Naive thymus-derived CD4-positive, alpha-beta T cell (primary cell): ENCODE data around the gene GASK1A. TPM values are rescaled to one million over a fixed set of nuclear protein-coding genes. Genes with fewer than 3 reads are reported as not detected.
A peak's percentile ranks its signal among the peaks of the same experiment; 100 is the strongest.

Experiments used
- ATAC-seq: fragments of 150-1000 bp; cut with Tn5 transposase; 2 replicates; pipeline ENCODE4 v1.10.0; 2021; ENCODE audit warnings: mild to moderate bottlenecking, moderate library complexity
- CTCF ChIA-PET: fragments of 350-600 bp; sonication (Branson Sonifier 250); formaldehyde crosslinking; loops from one replicate; lab custom pipeline; 2021; ENCODE audit warnings: antibody characterized with exemption; lab: Charles Lee
- POLR2A ChIA-PET: fragments of 350-600 bp; sonication (Branson Sonifier 250); formaldehyde crosslinking; loops from one replicate; lab custom pipeline; 2021; ENCODE audit warnings: antibody characterized with exemption, inconsistent platforms; lab: Charles Lee
- DNase-seq, 9 donors: peaks; one replicate each; pipeline versions ENCODE4 v3.0.0 to v3.0.0-alpha.2; 2020 to 2022; ENCODE audit warnings: mixed read lengths in 1 of 9
- H3K27ac ChIP-seq: one replicate; pipeline ENCODE4 v1.7.0; 2013; ENCODE audit warnings: mild to moderate bottlenecking, low read depth, low read length, moderate library complexity
- H3K27me3 ChIP-seq, 2 donors: one replicate each; pipeline ENCODE4 v1.7.0; 2013; ENCODE audit warnings: low read length in 2 of 2, mild to moderate bottlenecking in 2 of 2, moderate library complexity in 2 of 2; ENCODE audit not compliant: control insufficient read depth in 2 of 2, insufficient read depth in 2 of 2
- H3K36me3 ChIP-seq, 3 experiments: 1 replicate in 2 of 3; 2 replicates in 1 of 3; pipeline ENCODE4 v1.7.0; 2013; ENCODE audit warnings: low read length in 3 of 3, mild to moderate bottlenecking in 3 of 3, moderate library complexity in 1 of 3; ENCODE audit not compliant: insufficient read depth in 3 of 3, control insufficient read depth in 2 of 3
- H3K4me1 ChIP-seq, 2 donors: one replicate each; pipeline ENCODE4 v1.7.0; 2013; ENCODE audit warnings: low read length in 2 of 2, mild to moderate bottlenecking in 2 of 2, moderate library complexity in 1 of 2; ENCODE audit not compliant: control insufficient read depth in 2 of 2, insufficient read depth in 2 of 2
- H3K4me3 ChIP-seq: 2 replicates; pipeline ENCODE4 v1.7.0; 2013; ENCODE audit warnings: mild to moderate bottlenecking, low read length
- H3K9me3 ChIP-seq, 3 experiments: 1 replicate in 2 of 3; 2 replicates in 1 of 3; pipeline ENCODE4 v1.7.0; 2013; ENCODE audit warnings: low read length in 3 of 3; ENCODE audit not compliant: control insufficient read depth in 2 of 3
- H3K27ac Mint-ChIP-seq, 9 donors: one replicate each; pipeline ENCODE4 v1.8.0; 2020 to 2022; ENCODE audit warnings: mixed read lengths in 9 of 9, mild to moderate bottlenecking in 8 of 9, moderate library complexity in 5 of 9, inconsistent platforms in 2 of 9
- H3K27me3 Mint-ChIP-seq, 5 donors: one replicate each; pipeline ENCODE4 v1.8.0; 2021 to 2022; ENCODE audit warnings: mixed read lengths in 5 of 5, mild to moderate bottlenecking in 1 of 5
- H3K36me3 Mint-ChIP-seq, 5 donors: one replicate each; pipeline ENCODE4 v1.8.0; 2020 to 2022; ENCODE audit warnings: mixed read lengths in 5 of 5, mild to moderate bottlenecking in 3 of 5, inconsistent platforms in 1 of 5
- H3K4me1 Mint-ChIP-seq, 7 donors: one replicate each; pipeline ENCODE4 v1.8.0; 2020 to 2022; ENCODE audit warnings: mixed read lengths in 7 of 7, mild to moderate bottlenecking in 3 of 7, inconsistent platforms in 1 of 7
- H3K4me3 Mint-ChIP-seq, 10 donors: one replicate each; pipeline ENCODE4 v1.8.0; 2020 to 2022; ENCODE audit warnings: mild to moderate bottlenecking in 10 of 10, mixed read lengths in 10 of 10, moderate library complexity in 6 of 10, inconsistent platforms in 2 of 10
- H3K9me3 Mint-ChIP-seq, 11 donors: one replicate each; pipeline ENCODE4 v1.8.0; 2020 to 2022; ENCODE audit warnings: mixed read lengths in 11 of 11, mild to moderate bottlenecking in 4 of 11, inconsistent platforms in 1 of 11, moderate library complexity in 1 of 11
- intact Hi-C, 2 donors: fragments of 100-400 bp; cut with micrococcal nuclease; formaldehyde crosslinking; loops; one replicate each; pipeline ENCODE4 v1.15.1; 2023
- polyA plus RNA-seq, 2 donors: library from polyadenylated mRNA; unstranded; fragments of 300-500 nt; fragmentation: Illumina TruSeq; gene quantifications; one replicate each; pipeline ENCODE4 v1.2.3, GENCODE V29; 2021
- total RNA-seq, 6 experiments: library from RNA in 5 of 6; stranded (reverse) in 5 of 6; gene quantifications; 1 replicate in 5 of 6; 2 replicates in 1 of 6; pipeline ENCODE4 v1.2.3 and lab custom pipeline; 2021 to 2026

The GASK1A gene
- total and polyA plus RNA-seq, 7 experiments from 2014 or later = 0.20 to 0.24 (median 0.21) TPM; not detected in 4

GRCh38 chr3:42975456-42975855 is 3.7 kb upstream of the GASK1A start:
- Mint-ChIP-seq H3K9me3 (peaks cover 7 to 35% (median 20%) of the 10 kb centered on the region in 11 donors), H3K4me1 (peaks cover 0 to 16% (median 7%) of the 10 kb centered on the region in 7 donors), H3K36me3 (peaks cover 4 to 23% (median 12%) of the 10 kb centered on the region in 5 donors), H3K4me3 (no peak overlapping the region), H3K27ac (no peak overlapping the region), H3K27me3 (peaks cover 12 to 33% (median 27%) of the 10 kb centered on the region in 5 donors)
- DNase-seq = no peak
- no peak for ATAC-seq
- CTCF ChIA-PET = interaction anchor here (0.7 kb wide), 1 partner anchor 29 kb away, joined by 3 read pairs; no protein-coding TSS in a partner anchor
- Histone ChIP-seq H3K4me1 (peaks cover 0 to 4% of the 10 kb centered on the region in 2 donors), H3K9me3 (peaks cover 0 to 9% (median 6%) of the 10 kb centered on the region in 3 experiments), H3K4me3 (no peak overlapping the region), H3K27ac (no peak overlapping the region), H3K36me3 (no peaks in the 10 kb centered on the region), H3K27me3 (no peaks in the 10 kb centered on the region)
- POLR2A ChIA-PET = no interaction called here
- intact Hi-C loops = loop anchor here in 1 of 2 donors (5.0 kb wide), 1 partner anchor 47 kb away; no protein-coding TSS in a partner anchor

GRCh38 chr3:42975955-42976354 is 3.2 kb upstream of the GASK1A start:
- no peak overlapping the region for H3K4me3 Mint-ChIP-seq
- Histone ChIP-seq H3K9me3 (peaks cover 0 to 9% (median 6%) of the 10 kb centered on the region in 3 experiments), H3K27me3 (no peaks in the 10 kb centered on the region), H3K4me1 (peaks cover 0 to 4% of the 10 kb centered on the region in 2 donors), H3K36me3 (no peaks in the 10 kb centered on the region), H3K4me3 (no peak overlapping the region), H3K27ac (no peak overlapping the region)
- DNase-seq (no peak), ATAC-seq (no peak)
- intact Hi-C loops = loop anchor here in 1 of 2 donors (5.0 kb wide), 1 partner anchor 46 kb away; no protein-coding TSS in a partner anchor
- H3K27me3 Mint-ChIP-seq = peaks cover 17 to 38% (median 31%) of the 10 kb centered on the region in 5 donors
- peaks cover 0 to 16% (median 7%) of the 10 kb centered on the region in 7 donors for H3K4me1 Mint-ChIP-seq
- ChIA-PET CTCF (interaction anchor here (0.7 kb wide), 1 partner anchor 28 kb away, joined by 3 read pairs; no protein-coding TSS in a partner anchor), POLR2A (no interaction called here)
- no peak overlapping the region for H3K27ac Mint-ChIP-seq
- H3K9me3 Mint-ChIP-seq = peaks cover 7 to 35% (median 20%) of the 10 kb centered on the region in 11 donors
- peaks cover 4 to 23% (median 12%) of the 10 kb centered on the region in 5 donors for H3K36me3 Mint-ChIP-seq

GRCh38 chr3:42980209-42980608 is 1.1 kb downstream of the GASK1A start:
- Mint-ChIP-seq H3K4me1 (peaks cover 0 to 16% (median 9%) of the 10 kb centered on the region in 7 donors), H3K27ac (peak overlapping the region in 2 of 9 donors; percentile 33 to 38)
- no peaks in the 10 kb centered on the region for H3K9me3 ChIP-seq

GRCh38 chr3:42980909-42981308 is 1.8 kb downstream of the GASK1A start:
- Mint-ChIP-seq H3K4me1 (peaks cover 0 to 19% (median 9%) of the 10 kb centered on the region in 7 donors), H3K27me3 (peaks cover 21 to 51% (median 35%) of the 10 kb centered on the region in 5 donors), H3K4me3 (peak overlapping the region in 3 of 10 donors; percentile 77 to 82 (median 82)), H3K36me3 (peaks cover 0 to 5% (median 2%) of the 10 kb centered on the region in 5 donors), H3K9me3 (peaks cover 0 to 5% (median under 1%) of the 10 kb centered on the region in 11 donors), H3K27ac (no peak overlapping the region)
- H3K27me3 ChIP-seq = no peaks in the 10 kb centered on the region
- ATAC-seq = no peak
- H3K9me3 ChIP-seq = no peaks in the 10 kb centered on the region
- CTCF ChIA-PET = no interaction called here
- POLR2A ChIA-PET = interaction anchor here (0.6 kb wide), 1 partner anchor 181 kb away, joined by 3 read pairs; no protein-coding TSS in a partner anchor
- no peak overlapping the region for H3K4me3 ChIP-seq
- intact Hi-C loops = no loop called here
- H3K36me3 ChIP-seq = no peaks in the 10 kb centered on the region
- DNase-seq = no peak
- peaks cover 0 to 4% of the 10 kb centered on the region in 2 donors for H3K4me1 ChIP-seq
- no peak overlapping the region for H3K27ac ChIP-seq

More at GRCh38 chr3:42980209-42980608, 1.1 kb downstream of the GASK1A start:
- DNase-seq (no peak), ATAC-seq (no peak)
- Histone ChIP-seq H3K27me3 (no peaks in the 10 kb centered on the region), H3K4me1 (peaks cover 0 to 4% of the 10 kb centered on the region in 2 donors), H3K36me3 (no peaks in the 10 kb centered on the region), H3K4me3 (no peak overlapping the region), H3K27ac (no peak overlapping the region)
- H3K27me3 Mint-ChIP-seq = peaks cover 21 to 51% (median 35%) of the 10 kb centered on the region in 5 donors
- intact Hi-C loops = no loop called here
- ChIA-PET CTCF (no interaction called here), POLR2A (no interaction called here)
- peak overlapping the region in 9 of 10 donors; percentile 39 to 83 (median 81) for H3K4me3 Mint-ChIP-seq
- H3K9me3 Mint-ChIP-seq = peaks cover 0 to 8% (median 5%) of the 10 kb centered on the region in 11 donors
- peaks cover 0 to 9% (median 5%) of the 10 kb centered on the region in 5 donors for H3K36me3 Mint-ChIP-seq

GRCh38 chr3:42982645-42983412 is 3.7 kb downstream of the GASK1A start:
- ATAC-seq (no peak), DNase-seq (no peak)
- Mint-ChIP-seq H3K27ac (no peak overlapping the region), H3K27me3 (peaks cover 21 to 43% (median 29%) of the 10 kb centered on the region in 5 donors), H3K9me3 (peaks cover 0 to 2% (median 0%) of the 10 kb centered on the region in 11 donors), H3K4me1 (peaks cover 0 to 19% (median 9%) of the 10 kb centered on the region in 7 donors), H3K36me3 (no peaks in the 10 kb centered on the region), H3K4me3 (no peak overlapping the region)
- intact Hi-C loops = no loop called here
- Histone ChIP-seq H3K4me1 (peaks cover 0 to 4% of the 10 kb centered on the region in 2 donors), H3K27ac (no peak overlapping the region), H3K9me3 (no peaks in the 10 kb centered on the region), H3K27me3 (no peaks in the 10 kb centered on the region), H3K36me3 (no peaks in the 10 kb centered on the region), H3K4me3 (no peak overlapping the region)
- ChIA-PET CTCF (interaction anchor here (0.6 to 1.1 kb wide), 2 partner anchors 20 to 21 kb away, joined by 3 to 4 read pairs; no protein-coding TSS in a partner anchor), POLR2A (no interaction called here)

- DNase-seq (no peak), ATAC-seq (no peak)
- H3K9me3 ChIP-seq = no peaks in the 10 kb centered on the region
- H3K36me3 Mint-ChIP-seq = no peaks in the 10 kb centered on the region
- CTCF ChIA-PET = no interaction called here
- no peak overlapping the region for H3K4me3 ChIP-seq
- no peaks in the 10 kb centered on the region for H3K27me3 ChIP-seq
- peaks cover 15 to 35% (median 19%) of the 10 kb centered on the region in 5 donors for H3K27me3 Mint-ChIP-seq
- peaks cover 0 to 2% (median 0%) of the 10 kb centered on the region in 11 donors for H3K9me3 Mint-ChIP-seq
- no peak overlapping the region for H3K4me3 Mint-ChIP-seq
- H3K4me1 Mint-ChIP-seq = peaks cover 0 to 14% (median 5%) of the 10 kb centered on the region in 7 donors
- POLR2A ChIA-PET = no interaction called here
- intact Hi-C loops = no loop called here
- H3K4me1 ChIP-seq = peaks cover 0 to 4% of the 10 kb centered on the region in 2 donors
- H3K27ac Mint-ChIP-seq = peak overlapping the region in 1 of 9 donors; percentile 31
- H3K36me3 ChIP-seq = no peaks in the 10 kb centered on the region
- no peak overlapping the region for H3K27ac ChIP-seq
These were observed 4.8 kb downstream of the GASK1A start for GRCh38 chr3:42983927-42984326.
